GM18868 (cell line): Measurements from ENCODE around the gene LGALS8.
A peak's percentile ranks its signal among the peaks of the same experiment; 100 is the strongest.

Experiments used
- ATAC-seq: cut with Tn5 transposase; IDR thresholded peaks from one replicate; pipeline ENCODE4 v1.9.1; 2021; ENCODE audit warnings: mild to moderate bottlenecking, moderate library complexity; ENCODE audit not compliant: unreplicated experiment

LGALS8 gene

GRCh38 chr1:236508593-236509027 lies 15.2 kb upstream of the LGALS8 start:
- no peak for ATAC-seq

- ATAC-seq: no peak
Observed at GRCh38 chr1:236509203-236509602, 14.6 kb upstream of the LGALS8 start.

GRCh38 chr1:236509647-236510401 lies 14.0 kb upstream of the LGALS8 start:
- no peak for ATAC-seq

GRCh38 chr1:236511735-236512418 lies 11.9 kb upstream of the LGALS8 start:
- no peak for ATAC-seq

GRCh38 chr1:236514703-236515442 lies 8.9 kb upstream of the LGALS8 start:
- ATAC-seq: no peak

GRCh38 chr1:236515443-236515958 lies 8.3 kb upstream of the LGALS8 start:
- no peak for ATAC-seq

- ATAC-seq: no peak
Observed at GRCh38 chr1:236516929-236517704, 6.7 kb upstream of the LGALS8 start.

- no peak for ATAC-seq
Observed at GRCh38 chr1:236518322-236518721, 5.5 kb upstream of the LGALS8 start.

GRCh38 chr1:236520445-236521005 lies 3.3 kb upstream of the LGALS8 start:
- no peak for ATAC-seq

- no peak for ATAC-seq
Observed at GRCh38 chr1:236522937-236523703, 662 bp upstream of the LGALS8 start.

- peak; percentile 87 for ATAC-seq
Observed at GRCh38 chr1:236524142-236524894, 536 bp downstream of the LGALS8 start.

- peak; percentile 11 for ATAC-seq
Observed at GRCh38 chr1:236524895-236525184, 1.1 kb downstream of the LGALS8 start.

- ATAC-seq: no peak
Observed at GRCh38 chr1:236526079-236526478, 2.3 kb downstream of the LGALS8 start.

GRCh38 chr1:236530286-236530685 lies 6.5 kb downstream of the LGALS8 start:
- ATAC-seq: no peak

GRCh38 chr1:236530959-236531358 lies 7.2 kb downstream of the LGALS8 start:
- ATAC-seq: no peak

GRCh38 chr1:236532850-236533249 lies 9.1 kb downstream of the LGALS8 start:
- ATAC-seq: no peak

- ATAC-seq: no peak
Observed at GRCh38 chr1:236534151-236534651, 10.4 kb downstream of the LGALS8 start.

- ATAC-seq: no peak
Observed at GRCh38 chr1:236535190-236535589, 11.4 kb downstream of the LGALS8 start.

GRCh38 chr1:236535662-236536161 lies 11.9 kb downstream of the LGALS8 start:
- ATAC-seq: no peak
